Measurements from ENCODE around the gene LYPD6.

- TF ChIP-seq CTCF (IDR thresholded peaks at IDR 0.05), result no peak
- no peak for TF ChIP-seq POLR2A (IDR thresholded peaks at IDR 0.05)
These were observed 108.1 kb downstream of the LYPD6 start for GRCh38 chr2:149438330-149438960.
